T-helper 2 cell treated with Interferon-gamma antibody and Interleukin-4, amounts not matched to agents 5 μg/mL and 100 μg/mL, for 36 hours (primary cell): ENCODE measurements around the gene LRP6.

Experiments used
- DNase-seq: peaks from one replicate; pipeline ENCODE4 v3.0.0; 2021; ENCODE audit warnings: low spot score
- H3K27ac Mint-ChIP-seq: one replicate; pipeline ENCODE4 v1.8.0; 2021; ENCODE audit warnings: mild to moderate bottlenecking, mixed read lengths
- H3K27me3 Mint-ChIP-seq: one replicate; pipeline ENCODE4 v1.8.0; 2021; ENCODE audit warnings: low read depth, mixed read lengths
- H3K36me3 Mint-ChIP-seq: one replicate; pipeline ENCODE4 v1.8.0; 2021; ENCODE audit warnings: low read depth, mixed read lengths
- H3K4me1 Mint-ChIP-seq: one replicate; pipeline ENCODE4 v1.8.0; 2021; ENCODE audit warnings: low read depth, mixed read lengths
- H3K4me3 Mint-ChIP-seq: one replicate; pipeline ENCODE4 v1.8.0; 2022; ENCODE audit warnings: mild to moderate bottlenecking, moderate library complexity, mixed read lengths
- H3K9me3 Mint-ChIP-seq: one replicate; pipeline ENCODE4 v1.8.0; 2021; ENCODE audit warnings: mixed read lengths

The LRP6 gene

DNA sequence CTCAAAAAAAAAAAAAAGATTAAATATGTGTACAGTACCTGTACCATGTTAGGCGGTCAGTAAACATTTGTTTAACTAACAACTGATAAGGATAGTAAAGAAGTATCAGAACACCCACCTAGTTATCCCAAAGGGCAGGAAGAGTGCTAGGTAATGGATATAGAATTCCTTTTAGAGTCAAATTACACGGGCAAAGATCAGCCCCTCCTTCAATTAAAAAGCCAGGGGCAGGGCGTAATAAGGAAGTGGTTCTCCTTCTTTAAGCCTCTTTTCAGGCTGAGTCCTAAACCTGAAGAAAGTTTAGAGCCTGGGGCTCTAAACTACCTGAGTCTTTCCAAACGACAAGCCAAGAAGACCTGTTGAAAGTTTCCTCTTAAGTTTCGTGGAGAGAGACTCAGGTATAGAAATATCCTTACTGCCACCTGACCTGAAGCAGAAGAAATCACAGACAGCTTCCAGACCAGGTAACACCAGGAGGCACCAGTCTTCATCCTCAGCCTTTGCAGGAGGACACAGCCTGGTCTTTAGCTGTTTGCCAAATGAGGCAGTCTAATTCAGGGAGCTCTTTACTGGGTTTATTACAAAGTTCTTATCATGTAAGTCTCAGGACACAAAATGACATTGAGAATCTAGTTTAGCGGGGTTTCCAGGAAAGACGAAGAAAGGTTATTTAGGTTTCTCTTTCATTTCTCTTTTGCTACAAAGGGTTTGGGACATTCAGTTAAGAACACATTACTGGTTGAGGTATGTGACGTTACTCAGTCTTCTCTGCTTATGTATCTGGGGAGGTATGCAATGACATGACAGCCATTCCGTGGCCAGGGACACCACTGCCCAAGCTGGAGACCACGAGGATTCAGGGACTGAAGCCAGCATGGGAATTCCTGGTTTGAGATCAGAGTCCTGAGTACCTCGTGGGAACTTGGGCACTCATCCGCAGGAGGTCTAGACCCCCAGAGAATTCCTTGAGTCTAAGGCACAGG is 195.9 kb downstream of the LRP6 start, which contains the start of gene BCL2L14:
Gene BCL2L14, plus strand, starts transcription at position 266 of the 983 bp plus-strand sequence. CDS start 8,367 bp downstream, outside the sequence.
- DNase-seq = peak; percentile 5
- peaks cover 2% of the 10 kb centered on the region for H3K27me3 Mint-ChIP-seq
- no peaks in the 10 kb centered on the region for H3K9me3 Mint-ChIP-seq
- peak within 1 kb of the TSS; percentile 90 for H3K27ac Mint-ChIP-seq
- H3K4me1 Mint-ChIP-seq = peaks cover 13% of the 10 kb centered on the region
- H3K36me3 Mint-ChIP-seq = no peaks in the 10 kb centered on the region
- H3K4me3 Mint-ChIP-seq = peak within 1 kb of the TSS; percentile 84

DNA sequence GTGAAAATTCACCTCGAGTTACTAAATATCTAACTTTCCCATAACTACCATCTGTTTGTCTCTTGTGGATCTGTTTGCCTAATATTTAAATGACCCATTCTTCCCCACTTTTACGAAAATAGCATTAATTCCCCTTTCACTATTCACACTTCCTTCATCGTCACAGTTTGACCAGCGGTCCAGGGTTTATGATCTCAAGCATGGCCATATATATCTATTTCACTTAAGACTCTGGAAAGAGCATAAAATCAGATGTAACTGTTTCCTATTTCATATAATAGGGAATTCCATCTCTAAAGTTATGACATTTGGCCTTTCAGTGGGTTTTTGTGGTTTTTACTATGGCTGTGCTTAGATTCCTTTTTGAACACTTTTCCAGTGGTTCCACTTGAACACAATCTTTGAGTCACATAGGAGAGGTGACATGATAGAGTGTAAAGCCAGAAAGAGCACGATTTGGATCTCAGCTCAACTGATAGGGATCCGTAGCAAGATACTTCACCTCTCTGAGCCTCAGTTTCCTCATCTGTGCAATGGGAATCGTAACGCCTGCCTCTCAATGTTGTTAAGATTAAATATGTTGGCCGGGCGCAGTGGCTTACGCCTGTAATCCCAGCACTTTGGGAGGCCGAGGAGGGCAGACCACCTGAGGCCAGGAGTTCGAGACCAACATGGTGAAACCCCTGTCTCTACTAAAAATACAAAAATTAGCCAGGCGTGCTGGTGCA is 196.9 kb downstream of the LRP6 start:
- Mint-ChIP-seq H3K4me3 (no peak overlapping the region), H3K9me3 (no peaks in the 10 kb centered on the region), H3K27me3 (peaks cover 2% of the 10 kb centered on the region), H3K36me3 (no peaks in the 10 kb centered on the region), H3K4me1 (peaks cover 13% of the 10 kb centered on the region), H3K27ac (peak overlapping the region; percentile 10)
- no peak for DNase-seq

DNA sequence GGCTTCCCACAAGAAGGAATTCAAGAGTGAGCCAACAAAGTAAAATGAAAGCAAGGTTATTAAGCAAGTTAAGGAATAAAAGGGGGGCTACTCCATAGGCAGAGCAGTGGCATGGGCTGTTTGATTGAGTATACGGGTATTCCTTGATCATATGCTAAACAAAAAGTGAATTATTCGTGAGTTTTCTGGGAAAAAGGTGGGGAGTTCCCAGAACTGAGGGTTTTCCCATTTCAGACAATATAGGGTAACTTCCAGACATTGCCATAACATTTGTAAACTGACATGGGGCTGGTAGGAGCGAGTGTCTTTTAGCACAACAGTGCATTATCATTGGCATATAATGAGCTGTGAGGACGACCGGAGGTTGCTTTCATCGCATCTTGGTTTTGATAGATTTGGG is 198.1 kb downstream of the LRP6 start:
- no peak for DNase-seq
- Mint-ChIP-seq H3K27ac (no peak overlapping the region), H3K4me1 (peaks cover 13% of the 10 kb centered on the region), H3K9me3 (no peaks in the 10 kb centered on the region), H3K36me3 (no peaks in the 10 kb centered on the region), H3K27me3 (peaks cover 2% of the 10 kb centered on the region), H3K4me3 (no peak overlapping the region)
